Spleen (tissue), 11 donors: ENCODE results near the gene TMEM45A. TPM values are rescaled to one million over a fixed set of nuclear protein-coding genes. Genes with fewer than 3 reads are reported as not detected.

Source experiments
- DNase-seq: peaks from one replicate; pipeline ENCODE4 v3.0.0-alpha.2; 2020
- H3K27ac ChIP-seq, 8 donors: fragments of 200-600 bp; sonication (generic) in 7 of 8; 1 replicate in 4 of 8; 2 replicates in 4 of 8; pipeline versions ENCODE4 v1.5.0 to v1.8.0; 2016 to 2021; ENCODE audit warnings: inconsistent platforms in 4 of 8, mild to moderate bottlenecking in 4 of 8, moderate library complexity in 1 of 8
- H3K27me3 ChIP-seq, 7 donors: fragments of 200-600 bp; sonication (generic) in 6 of 7; replicated peaks in 1 of 7; 1 replicate in 4 of 7; 2 replicates in 3 of 7; pipeline versions ENCODE4 v1.5.0 to v1.8.0; 2016 to 2021; ENCODE audit warnings: inconsistent platforms in 3 of 7, mild to moderate bottlenecking in 1 of 7
- H3K36me3 ChIP-seq, 6 donors: fragments of 200-600 bp; sonication (generic) in 5 of 6; 1 replicate in 4 of 6; 2 replicates in 2 of 6; pipeline versions ENCODE4 v1.5.0 to v1.8.0; 2016 to 2021; ENCODE audit warnings: inconsistent platforms in 2 of 6
- H3K4me1 ChIP-seq, 6 donors: fragments of 200-600 bp; sonication (generic) in 5 of 6; 1 replicate in 3 of 6; 2 replicates in 3 of 6; pipeline versions ENCODE4 v1.5.0 to v1.8.0; 2016 to 2021; ENCODE audit warnings: inconsistent platforms in 3 of 6
- H3K4me3 ChIP-seq, 8 donors: fragments of 200-600 bp; sonication (generic) in 7 of 8; 1 replicate in 4 of 8; 2 replicates in 4 of 8; pipeline versions ENCODE4 v1.5.0 to v1.8.0; 2016 to 2021; ENCODE audit warnings: inconsistent platforms in 4 of 8, mild to moderate bottlenecking in 4 of 8, moderate library complexity in 2 of 8
- H3K9me3 ChIP-seq, 8 donors: fragments of 200-600 bp; sonication (generic) in 7 of 8; 1 replicate in 4 of 8; 2 replicates in 4 of 8; pipeline versions ENCODE4 v1.5.0 to v1.8.0; 2016 to 2021; ENCODE audit warnings: inconsistent platforms in 4 of 8
- CTCF ChIP-seq, 11 experiments: fragments of 200-600 bp in 7 of 11; fragments of 450-650 bp in 4 of 11; sonication (generic) in 4 of 11; IDR thresholded peaks in 8 of 11; conservative IDR thresholded peaks in 3 of 11; 1 replicate in 7 of 11; 2 replicates in 4 of 11; pipeline versions ENCODE4 v1.4.0 to v1.8.0; 2016 to 2021; ENCODE audit warnings: antibody characterized with exemption in 11 of 11, inconsistent platforms in 4 of 11, mild to moderate bottlenecking in 1 of 11
- POLR2A ChIP-seq, 3 donors: fragments of 450-650 bp; IDR thresholded peaks; one replicate each; pipeline ENCODE4 v1.5.1; 2017; ENCODE audit warnings: antibody characterized with exemption in 3 of 3, mild to moderate bottlenecking in 1 of 3
- POLR2AphosphoS5 ChIP-seq, 3 donors: sonication (generic); formaldehyde crosslinking; IDR thresholded peaks; one replicate each; pipeline ENCODE4 v1.5.1; 2017; ENCODE audit warnings: antibody characterized with exemption in 3 of 3
- WGBS, 5 donors: extraction: QIAGEN DNeasy Blood & Tissue Kit in 3 of 5; methylation state at CpG; one replicate each; pipeline versions ENCODE4 v1.1.5 to v1.1.7; 2013 to 2018; 5-methylcytosine and 5-hydroxymethylcytosine counted together
- intact Hi-C: fragments of 100-400 bp; cut with DNase I; formaldehyde crosslinking; loops from one replicate; pipeline ENCODE4 v1.15.0; 2023; ENCODE audit warnings: low total_unique reads
- polyA plus RNA-seq, 3 donors: library from polyadenylated mRNA; stranded (reverse); fragments of 200-250 nt; gene quantifications; one replicate each; pipeline ENCODE4 v1.2.1, GENCODE V29; 2013
- total RNA-seq, 7 donors: library from RNA; depleted of rRNA in 3 of 7; stranded (reverse); fragments of >200 nt in 3 of 7; fragmentation: NEBNext Ultra II Directional in 4 of 7; extraction: Animal tissue kit (Norgen Biotek cat#: 25700) in 4 of 7; gene quantifications; one replicate each; pipeline versions ENCODE4 v1.1.0 to v1.2.1, GENCODE V29; 2016 to 2021
- donor health status: healthy with polysubstance abuse.
- donor health status: DM: no; HTN: no; CAD: no; lungs with moderate emphysema.
- donor health status: DM: no; HTN: no; CAD: no.
- donor health status: Bipolar disorder and iron deficiency.
- donor health status: healthy.
- donor health status: DM: no; HTN: no; CAD: no.
- donor health status: DM: yes; HTN: yes; CAD: no.

Gene TMEM45A
- total and polyA plus RNA-seq, 10 donors, result 1.2 to 13.4 (median 5.5) TPM

- no peak for DNase-seq
- Histone ChIP-seq H3K4me1 (no peaks in the 10 kb centered on the region), H3K4me3 (no peak overlapping the region), H3K36me3 (no peaks in the 10 kb centered on the region), H3K27ac (no peak overlapping the region), H3K27me3 (no peaks in the 10 kb centered on the region), H3K9me3 (no peaks in the 10 kb centered on the region)
- intact Hi-C loops, result no loop called here
- TF ChIP-seq POLR2A (IDR thresholded peaks at IDR 0.05) (no peak), POLR2AphosphoS5 (IDR thresholded peaks at IDR 0.05) (no peak), CTCF (IDR thresholded peaks at IDR 0.05 in 8 of 11, conservative IDR thresholded peaks at IDR 0.05 in 3 of 11) (no peak)
- WGBS, 5 donors, result 29 to 49% (median 41%) methylated on average over 2 of the region's 2 CpGs
Measured at GRCh38 chr3:100516232-100516631, 23.8 kb downstream of the TMEM45A start.

GRCh38 chr3:100516838-100517237 is 24.4 kb downstream of the TMEM45A start:
- Histone ChIP-seq H3K4me1 (no peaks in the 10 kb centered on the region), H3K4me3 (no peak overlapping the region), H3K9me3 (no peaks in the 10 kb centered on the region), H3K36me3 (no peaks in the 10 kb centered on the region), H3K27ac (no peak overlapping the region), H3K27me3 (no peaks in the 10 kb centered on the region)
- TF ChIP-seq CTCF (IDR thresholded peaks at IDR 0.05 in 8 of 11, conservative IDR thresholded peaks at IDR 0.05 in 3 of 11) (no peak), POLR2A (IDR thresholded peaks at IDR 0.05) (no peak), POLR2AphosphoS5 (IDR thresholded peaks at IDR 0.05) (no peak)
- no peak for DNase-seq
- WGBS, 5 donors, result 82 to 88% (median 87%) methylated on average over 4 of the region's 4 CpGs
- intact Hi-C loops, result no loop called here

DNA sequence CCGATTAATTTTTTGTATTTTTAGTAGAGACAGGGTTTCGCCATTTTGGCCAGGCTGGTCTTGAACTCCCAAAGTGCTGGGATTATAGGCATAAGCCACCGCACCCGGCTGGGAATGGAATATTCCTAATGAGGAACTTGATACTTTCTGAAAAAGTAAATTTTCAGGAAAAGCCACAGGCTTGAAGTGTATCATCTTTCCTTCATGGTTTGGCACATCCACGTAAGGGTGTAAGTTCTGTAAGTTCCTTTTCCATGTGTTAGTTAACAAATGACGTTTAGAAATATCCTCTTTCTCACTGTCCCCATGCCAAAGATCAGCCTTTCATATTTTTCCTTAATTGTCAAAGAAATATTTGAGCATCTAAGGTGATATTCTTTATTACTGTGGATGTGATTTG is 24.9 kb downstream of the TMEM45A start:
- Histone ChIP-seq H3K27me3 (no peaks in the 10 kb centered on the region), H3K9me3 (no peaks in the 10 kb centered on the region), H3K36me3 (no peaks in the 10 kb centered on the region), H3K4me3 (no peak overlapping the region), H3K27ac (no peak overlapping the region), H3K4me1 (no peaks in the 10 kb centered on the region)
- intact Hi-C loops, result no loop called here
- WGBS, 5 donors, result 72 to 88% (median 83%) methylated on average over 6 of the region's 6 CpGs
- no peak for DNase-seq
- TF ChIP-seq POLR2AphosphoS5 (IDR thresholded peaks at IDR 0.05) (no peak), POLR2A (IDR thresholded peaks at IDR 0.05) (no peak), CTCF (IDR thresholded peaks at IDR 0.05 in 8 of 11, conservative IDR thresholded peaks at IDR 0.05 in 3 of 11) (no peak)

- H3K9me3 ChIP-seq, result no peaks in the 10 kb centered on the region
- DNase-seq, result no peak
- TF ChIP-seq POLR2A (IDR thresholded peaks at IDR 0.05), result no peak
- no peak for TF ChIP-seq CTCF (IDR thresholded peaks at IDR 0.05 in 8 of 11, conservative IDR thresholded peaks at IDR 0.05 in 3 of 11)
- TF ChIP-seq POLR2AphosphoS5 (IDR thresholded peaks at IDR 0.05), result no peak
- no peak overlapping the region for H3K27ac ChIP-seq
- no peaks in the 10 kb centered on the region for H3K27me3 ChIP-seq
- intact Hi-C loops, result no loop called here
- H3K4me3 ChIP-seq, result no peak overlapping the region
- no peaks in the 10 kb centered on the region for H3K36me3 ChIP-seq
- no peaks in the 10 kb centered on the region for H3K4me1 ChIP-seq
Measured at GRCh38 chr3:100518244-100518643, 25.8 kb downstream of the TMEM45A start.
